Measurements from ENCODE around the gene TMEM40.
A peak's percentile ranks its signal among the peaks of the same experiment; 100 is the strongest.
"Not testable (repeated sequence)": the region's sequence is repeated elsewhere in the genome, so short reads cannot be mapped to it uniquely, and the experiment has no call there.

Gene TMEM40

GRCh38 chr3:12709334-12709733 is 49.7 kb downstream of the TMEM40 start:
- DNase-seq, result no peak

GRCh38 chr3:12708584-12709192 is 50.4 kb downstream of the TMEM40 start:
- DNase-seq, result no peak

GRCh38 chr3:12707449-12707848 is 51.6 kb downstream of the TMEM40 start:
- DNase-seq, result no peak

GRCh38 chr3:12706504-12707253 is 52.4 kb downstream of the TMEM40 start:
- peak; percentile 78 for DNase-seq

- no peak for DNase-seq
Measured at GRCh38 chr3:12705981-12706380, 53.1 kb downstream of the TMEM40 start.

- DNase-seq, result no peak
Measured at GRCh38 chr3:12705374-12705926, 53.6 kb downstream of the TMEM40 start.

- DNase-seq, result no peak
Measured at GRCh38 chr3:12702501-12702900, 56.6 kb downstream of the TMEM40 start.

GRCh38 chr3:12701601-12702000 is 57.5 kb downstream of the TMEM40 start:
- DNase-seq, result not testable (repeated sequence)

GRCh38 chr3:12700800-12701199 is 58.3 kb downstream of the TMEM40 start:
- no peak for DNase-seq

- DNase-seq, result no peak
Measured at GRCh38 chr3:12695916-12696315, 63.1 kb downstream of the TMEM40 start.

- no peak for DNase-seq
Measured at GRCh38 chr3:12695112-12695511, 63.9 kb downstream of the TMEM40 start.

GRCh38 chr3:12692444-12692843 is 66.6 kb downstream of the TMEM40 start:
- no peak for DNase-seq

- no peak for DNase-seq
Measured at GRCh38 chr3:12689997-12690711, 68.9 kb downstream of the TMEM40 start.

GRCh38 chr3:12687948-12688347 is 71.1 kb downstream of the TMEM40 start:
- no peak for DNase-seq

- no peak for DNase-seq
Measured at GRCh38 chr3:12686096-12686495, 73.0 kb downstream of the TMEM40 start.

Measured in inflammatory macrophage treated with lipopolysaccharide for 4 hours (primary cell).